ENCODE results near the gene SCYL3. TPM values are rescaled to one million over a fixed set of nuclear protein-coding genes. Genes with fewer than 3 reads are reported as not detected.

Gene SCYL3
- polyA plus RNA-seq, 1 of the 3 experiments (the other 2 are of a cell fraction) = 5.9 TPM

DNA sequence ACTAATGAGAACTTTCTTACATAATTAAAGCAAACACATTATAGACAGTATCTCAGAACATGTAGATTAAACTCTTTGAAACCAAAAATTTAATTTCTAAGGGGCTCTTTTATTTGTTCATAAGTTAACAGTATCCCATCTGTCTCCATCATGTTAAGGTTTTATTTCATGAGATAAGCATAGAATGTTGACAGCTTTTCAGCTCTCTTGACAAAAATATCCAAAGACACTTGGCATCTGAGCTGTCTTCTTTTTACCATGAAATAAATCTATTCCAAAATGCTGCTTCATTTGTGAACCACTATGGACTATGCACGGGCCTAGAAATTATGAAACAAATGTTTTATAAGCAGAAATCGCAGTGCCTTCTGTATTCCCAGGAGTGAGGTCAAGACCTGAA is 45.2 kb downstream of the SCYL3 start:
- no peak overlapping the region for H3K4me3 ChIP-seq (ENCODE audit: low read depth in 2 of 2, low read length in 1 of 2)
- H3F3A ChIP-seq (replicated peaks; ENCODE audit: insufficient read depth) = peaks cover 3% of the 10 kb centered on the region
- peaks cover 88% of the 10 kb centered on the region in 2 experiments for H3K36me3 ChIP-seq (replicated peaks in 1 of 2; ENCODE audit: control insufficient read depth in 1 of 2, insufficient read depth in 2 of 2, low read length in 1 of 2)
- H3K4me2 ChIP-seq = no peak overlapping the region
- H2AFZ ChIP-seq (ENCODE audit: low read depth) = no peak overlapping the region
- no peak for DNase-seq
- no peaks in the 10 kb centered on the region; a peak in 1 of 4 replicates for H3K4me1 ChIP-seq (ENCODE audit: control insufficient read depth in 1 of 2, insufficient read depth in 2 of 2, low read depth in 1 of 2, low read length in 1 of 2)
- H3K9me3 ChIP-seq = no peaks in the 10 kb centered on the region
- WGBS (ENCODE audit: low lambda C conversion rate) = 94% methylated on average over 2 of the region's 2 CpGs
- no peak overlapping the region for H3K9ac ChIP-seq
- no peaks in the 10 kb centered on the region for H4K20me1 ChIP-seq (ENCODE audit: insufficient read depth)
- TF ChIP-seq USF1 (IDR thresholded peaks at IDR 0.05; ENCODE audit: borderline replicate concordance, low read depth) (no peak), CHD2 (IDR thresholded peaks at IDR 0.05; ENCODE audit: low read length, partially characterized antibody) (no peak), MAX (IDR thresholded peaks at IDR 0.05; ENCODE audit: low read depth) (no peak), RXRA (IDR thresholded peaks at IDR 0.05; ENCODE audit: borderline replicate concordance, low read depth) (no peak), MXI1 (IDR thresholded peaks at IDR 0.05; ENCODE audit: low read depth, low read length) (no peak), FOXM1 (IDR thresholded peaks at IDR 0.05; ENCODE audit: low read depth) (no peak), POLR2AphosphoS5 (IDR thresholded peaks at IDR 0.05; ENCODE audit: low read depth, low read length) (no peak), NRF1 (IDR thresholded peaks at IDR 0.05; ENCODE audit: low read depth, low read length) (no peak), CTCF (IDR thresholded peaks at IDR 0.05) (no peak), TCF12 (IDR thresholded peaks at IDR 0.05) (no peak), ZBTB33 (IDR thresholded peaks at IDR 0.05; ENCODE audit: borderline replicate concordance, low read depth) (no peak), NFIC (IDR thresholded peaks at IDR 0.05; ENCODE audit: borderline replicate concordance) (no peak), TAF1 (IDR thresholded peaks at IDR 0.05; ENCODE audit: borderline replicate concordance, low read depth, low read length) (no peak), RFX5 (IDR thresholded peaks at IDR 0.05; ENCODE audit: low read length) (no peak), EZH2phosphoT487 (IDR thresholded peaks at IDR 0.05; ENCODE audit: borderline replicate concordance, low read depth) (no peak)
- TF ChIP-seq, protein P1, sequence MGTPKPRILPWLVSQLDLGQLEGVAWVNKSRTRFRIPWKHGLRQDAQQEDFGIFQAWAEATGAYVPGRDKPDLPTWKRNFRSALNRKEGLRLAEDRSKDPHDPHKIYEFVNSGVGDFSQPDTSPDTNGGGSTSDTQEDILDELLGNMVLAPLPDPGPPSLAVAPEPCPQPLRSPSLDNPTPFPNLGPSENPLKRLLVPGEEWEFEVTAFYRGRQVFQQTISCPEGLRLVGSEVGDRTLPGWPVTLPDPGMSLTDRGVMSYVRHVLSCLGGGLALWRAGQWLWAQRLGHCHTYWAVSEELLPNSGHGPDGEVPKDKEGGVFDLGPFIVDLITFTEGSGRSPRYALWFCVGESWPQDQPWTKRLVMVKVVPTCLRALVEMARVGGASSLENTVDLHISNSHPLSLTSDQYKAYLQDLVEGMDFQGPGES (IDR thresholded peaks at IDR 0.05; ENCODE audit: low read depth, low read length) = no peak
- TF ChIP-seq, protein P2, sequence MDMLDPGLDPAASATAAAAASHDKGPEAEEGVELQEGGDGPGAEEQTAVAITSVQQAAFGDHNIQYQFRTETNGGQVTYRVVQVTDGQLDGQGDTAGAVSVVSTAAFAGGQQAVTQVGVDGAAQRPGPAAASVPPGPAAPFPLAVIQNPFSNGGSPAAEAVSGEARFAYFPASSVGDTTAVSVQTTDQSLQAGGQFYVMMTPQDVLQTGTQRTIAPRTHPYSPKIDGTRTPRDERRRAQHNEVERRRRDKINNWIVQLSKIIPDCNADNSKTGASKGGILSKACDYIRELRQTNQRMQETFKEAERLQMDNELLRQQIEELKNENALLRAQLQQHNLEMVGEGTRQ (IDR thresholded peaks at IDR 0.05; ENCODE audit: borderline replicate concordance, low read depth, low read length) = no peak
- POLR2A ChIA-PET = no interaction called here
- CTCF ChIA-PET = no interaction called here
- no peaks in the 10 kb centered on the region for H3K9me2 ChIP-seq
- no peaks in the 10 kb centered on the region for H3K27me3 ChIP-seq (ENCODE audit: insufficient read depth)
- peaks cover 4% of the 10 kb centered on the region for H3K79me2 ChIP-seq (ENCODE audit: insufficient read depth)
- no peak overlapping the region for H3K27ac ChIP-seq (ENCODE audit: low read depth in 2 of 2, low read length in 1 of 2)

All from SK-N-SH (cell line).